Measurements from ENCODE around the gene OLFM4.

GRCh38 chr13:52980695-52981094 lies 47.9 kb upstream of the OLFM4 start:
- no peak for TF ChIP-seq CTCF (conservative IDR thresholded peaks at IDR 0.05 in 1 of 2, IDR thresholded peaks at IDR 0.05 in 1 of 2; ENCODE audit: low read depth in 1 of 2, low read length in 2 of 2)
- TF ChIP-seq EZH2 (IDR thresholded peaks at IDR 0.05; ENCODE audit: low read length, missing control alignments): no peak

Measured in fibroblast of lung (primary cell).